GM12873 (cell line): ENCODE data around the gene PDLIM5.

Source experiments
- CTCF ChIP-seq: IDR thresholded peaks from 2 replicates; pipeline ENCODE4 v1.5.1; 2012; ENCODE audit warnings: low read depth, mild to moderate bottlenecking, moderate library complexity, low read length, control low read depth; ENCODE audit not compliant: insufficient read depth; ENCODE audit errors: missing control alignments

PDLIM5 gene

DNA sequence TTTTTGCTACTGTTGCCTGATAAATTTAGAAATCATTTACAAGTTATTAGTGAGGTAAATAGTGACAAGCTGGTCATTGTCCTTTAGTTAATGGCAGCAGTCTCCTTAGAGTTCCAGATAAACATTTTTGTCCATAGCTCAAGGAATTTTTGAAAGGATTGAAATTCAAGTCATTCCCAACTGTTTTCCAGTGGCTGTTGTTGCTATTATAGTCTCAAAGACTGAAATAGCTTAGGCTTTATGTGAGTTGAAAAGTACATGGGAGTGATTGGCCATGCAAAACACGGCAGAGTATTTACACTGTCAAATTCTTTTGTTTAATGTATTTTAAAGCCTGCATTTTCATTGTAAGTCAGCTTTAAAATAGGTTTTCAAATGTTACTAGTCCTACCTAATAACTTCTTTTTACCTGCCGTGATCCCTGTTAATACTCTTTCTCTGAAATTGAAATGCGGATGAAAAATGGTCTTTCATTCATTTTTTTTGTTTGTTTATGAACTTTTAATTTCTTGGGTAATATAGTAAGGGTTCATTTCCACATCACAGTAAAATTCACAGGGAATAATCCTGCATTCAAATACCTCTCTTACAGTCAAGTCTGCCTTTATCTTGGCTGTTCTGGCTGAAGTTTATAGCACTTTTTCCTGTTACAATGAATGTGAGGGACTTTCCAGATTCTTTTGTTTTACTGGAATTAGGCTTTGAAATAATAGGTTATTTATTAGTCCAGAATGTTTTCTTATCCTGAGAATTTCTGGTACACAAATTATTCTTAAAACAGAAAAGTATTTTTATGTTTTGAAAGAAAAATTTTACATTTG is 85.1 kb downstream of the PDLIM5 start:
- TF ChIP-seq CTCF, result no peak

GRCh38 chr4:94537921-94538628 is 86.3 kb downstream of the PDLIM5 start:
- no peak for TF ChIP-seq CTCF

DNA sequence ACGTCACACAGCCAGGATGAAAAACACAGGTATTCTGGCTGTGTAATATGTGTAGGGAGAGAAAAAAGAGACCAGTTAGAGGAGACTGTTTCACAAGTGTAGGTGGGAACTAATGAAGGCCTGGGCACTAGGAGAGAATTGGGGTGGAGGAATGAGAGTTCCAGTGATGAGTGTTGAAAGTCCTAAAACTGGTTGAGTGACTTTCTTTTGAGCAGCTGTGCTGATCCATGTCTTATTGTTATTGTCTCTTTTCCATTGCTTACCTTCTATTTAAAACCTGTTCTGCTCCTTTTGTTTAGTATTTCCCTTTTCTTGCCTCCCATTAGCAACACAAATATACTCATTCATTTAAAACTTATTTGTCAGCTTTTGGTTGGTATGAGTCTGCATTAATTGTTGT is 88.7 kb downstream of the PDLIM5 start:
- TF ChIP-seq CTCF, result no peak

DNA sequence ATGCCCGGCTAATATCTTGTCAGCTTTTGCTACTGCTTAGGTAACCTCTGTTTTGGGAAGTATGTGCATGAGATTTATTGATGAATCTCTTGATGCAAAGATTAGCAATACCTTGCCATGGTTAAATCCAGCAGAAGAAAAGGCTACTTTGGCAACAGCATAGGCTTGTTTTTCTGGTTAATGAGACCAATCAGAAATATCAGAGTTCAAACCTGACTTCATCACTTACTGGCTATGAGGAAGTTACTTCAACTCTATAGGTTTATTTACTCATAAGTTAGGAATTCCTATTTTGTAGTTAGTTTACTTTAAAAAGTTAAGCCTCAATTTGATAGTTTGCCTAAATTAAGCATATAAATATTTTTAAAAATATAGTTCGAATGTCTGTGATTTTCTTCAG is 93.1 kb downstream of the PDLIM5 start:
- no peak for TF ChIP-seq CTCF

- no peak for TF ChIP-seq CTCF
These were observed 93.6 kb downstream of the PDLIM5 start for GRCh38 chr4:94545296-94545695.

DNA sequence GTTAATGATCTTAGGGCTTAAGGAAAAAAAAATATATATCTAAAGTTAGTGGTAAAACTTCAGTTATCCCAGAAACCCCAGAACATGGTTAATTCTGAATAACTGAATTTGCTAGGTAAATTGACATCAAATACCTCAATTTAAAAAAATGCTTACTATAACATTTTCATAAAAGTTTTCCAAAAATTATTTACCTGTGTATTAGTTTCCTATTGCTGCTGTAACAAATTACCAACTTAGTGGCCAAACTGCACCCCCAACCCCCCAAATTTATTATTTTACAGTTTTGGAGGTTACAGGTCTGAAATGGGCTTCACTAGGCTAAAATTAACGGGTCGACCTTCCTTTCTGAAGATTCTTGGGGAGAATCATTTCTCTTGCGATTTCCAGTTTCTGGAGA is 95.2 kb downstream of the PDLIM5 start:
- TF ChIP-seq CTCF, result no peak

- TF ChIP-seq CTCF, result no peak
These were observed 96.8 kb downstream of the PDLIM5 start for GRCh38 chr4:94548571-94548970.
